Left lung (tissue), 10 donors: ENCODE results near the gene TTC39A. TPM values are rescaled to one million over a fixed set of nuclear protein-coding genes. Genes with fewer than 3 reads are reported as not detected.

Experiments used
- ATAC-seq: fragments of 200-7000 bp; cut with Tn5 transposase; one replicate; pipeline ENCODE4 v1.9.1; 2020; ENCODE audit warnings: moderate library complexity
- DNase-seq, 4 donors: peaks; one replicate each; pipeline ENCODE4 v3.0.0-alpha.2; 2013 to 2020
- H3K27ac ChIP-seq, 2 donors: fragments of 200-600 bp; sonication (generic) in 1 of 2; one replicate each; pipeline versions ENCODE4 v1.5.0 to v1.8.0; 2020 to 2021
- H3K27me3 ChIP-seq, 2 donors: fragments of 200-600 bp; sonication (generic) in 1 of 2; one replicate each; pipeline versions ENCODE4 v1.5.0 to v1.8.0; 2020 to 2021
- H3K36me3 ChIP-seq, 2 donors: fragments of 200-600 bp; sonication (generic) in 1 of 2; one replicate each; pipeline versions ENCODE4 v1.5.0 to v1.8.0; 2020 to 2021
- H3K4me1 ChIP-seq, 2 donors: fragments of 200-600 bp; one replicate each; pipeline ENCODE4 v1.8.0; 2021
- H3K4me3 ChIP-seq, 2 donors: fragments of 200-600 bp; sonication (generic) in 1 of 2; one replicate each; pipeline versions ENCODE4 v1.5.0 to v1.8.0; 2020 to 2021; ENCODE audit warnings: mild to moderate bottlenecking in 1 of 2
- H3K9me3 ChIP-seq, 2 donors: fragments of 200-600 bp; sonication (generic) in 1 of 2; one replicate each; pipeline versions ENCODE4 v1.5.0 to v1.8.0; 2020 to 2021
- intact Hi-C, 2 donors: fragments of 100-400 bp; cut with DNase I; formaldehyde crosslinking; loops; one replicate each; pipeline versions ENCODE4 v1.11.2 to v1.14.2; 2022
- polyA plus RNA-seq, 6 donors: library from polyadenylated mRNA; unstranded; fragments of 120-200 nt; gene quantifications; one replicate each; pipeline ENCODE4 v1.2.1, GENCODE V29; 2013; ENCODE audit not compliant: insufficient read length in 6 of 6
- total RNA-seq, 2 donors: library from RNA; stranded (reverse); fragmentation: NEBNext Ultra II Directional; extraction: Animal tissue kit (Norgen Biotek cat#: 25700); gene quantifications; one replicate each; pipeline ENCODE4 v1.2.1, GENCODE V29; 2021
- TF ChIP-seq, protein P1 (sequence below), 2 donors: fragments of 200-600 bp; sonication (generic) in 1 of 2; IDR thresholded peaks; one replicate each; pipeline versions ENCODE4 v1.5.0 to v1.8.0; 2021; ENCODE audit warnings: antibody characterized with exemption in 2 of 2
- donor health status: DM: no; HTN: yes; CAD: no.
- donor health status: DM: no; HTN: no; CAD: no.

TTC39A gene
- total and polyA plus RNA-seq, 8 donors = 8.0 to 44.6 (median 10.9) TPM

DNA sequence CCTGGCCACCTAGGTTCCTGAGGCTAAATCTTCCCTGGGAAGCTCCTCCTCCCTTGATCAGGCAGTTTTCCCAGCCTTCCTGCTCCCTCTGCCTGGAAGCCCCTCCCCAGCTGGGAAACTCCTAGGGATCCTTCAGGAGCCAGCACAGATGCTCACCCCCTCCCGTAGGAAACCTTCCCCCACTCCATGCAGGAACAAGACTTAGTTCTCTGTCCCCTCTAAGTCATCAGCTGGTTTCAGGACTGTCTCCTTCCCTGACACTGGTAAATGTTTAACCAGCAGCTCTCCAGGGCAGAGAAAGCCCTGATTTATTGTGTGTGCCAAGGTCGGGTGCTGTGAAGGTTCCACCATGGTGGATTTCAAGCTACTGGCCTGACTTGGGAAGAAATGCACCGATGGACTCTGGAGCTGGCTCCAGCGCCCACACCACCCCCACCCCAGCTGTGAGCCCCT is 25.0 kb downstream of the TTC39A start:
- Histone ChIP-seq H3K27ac (no peak overlapping the region), H3K4me1 (peaks cover 0 to 15% of the 10 kb centered on the region in 2 donors), H3K9me3 (no peaks in the 10 kb centered on the region), H3K27me3 (no peaks in the 10 kb centered on the region), H3K36me3 (no peaks in the 10 kb centered on the region), H3K4me3 (no peak overlapping the region)
- no peak for DNase-seq
- intact Hi-C loops = no loop called here
- TF ChIP-seq, protein P1, sequence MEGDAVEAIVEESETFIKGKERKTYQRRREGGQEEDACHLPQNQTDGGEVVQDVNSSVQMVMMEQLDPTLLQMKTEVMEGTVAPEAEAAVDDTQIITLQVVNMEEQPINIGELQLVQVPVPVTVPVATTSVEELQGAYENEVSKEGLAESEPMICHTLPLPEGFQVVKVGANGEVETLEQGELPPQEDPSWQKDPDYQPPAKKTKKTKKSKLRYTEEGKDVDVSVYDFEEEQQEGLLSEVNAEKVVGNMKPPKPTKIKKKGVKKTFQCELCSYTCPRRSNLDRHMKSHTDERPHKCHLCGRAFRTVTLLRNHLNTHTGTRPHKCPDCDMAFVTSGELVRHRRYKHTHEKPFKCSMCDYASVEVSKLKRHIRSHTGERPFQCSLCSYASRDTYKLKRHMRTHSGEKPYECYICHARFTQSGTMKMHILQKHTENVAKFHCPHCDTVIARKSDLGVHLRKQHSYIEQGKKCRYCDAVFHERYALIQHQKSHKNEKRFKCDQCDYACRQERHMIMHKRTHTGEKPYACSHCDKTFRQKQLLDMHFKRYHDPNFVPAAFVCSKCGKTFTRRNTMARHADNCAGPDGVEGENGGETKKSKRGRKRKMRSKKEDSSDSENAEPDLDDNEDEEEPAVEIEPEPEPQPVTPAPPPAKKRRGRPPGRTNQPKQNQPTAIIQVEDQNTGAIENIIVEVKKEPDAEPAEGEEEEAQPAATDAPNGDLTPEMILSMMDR (IDR thresholded peaks at IDR 0.05) = no peak
- ATAC-seq = peak; percentile 13

DNA sequence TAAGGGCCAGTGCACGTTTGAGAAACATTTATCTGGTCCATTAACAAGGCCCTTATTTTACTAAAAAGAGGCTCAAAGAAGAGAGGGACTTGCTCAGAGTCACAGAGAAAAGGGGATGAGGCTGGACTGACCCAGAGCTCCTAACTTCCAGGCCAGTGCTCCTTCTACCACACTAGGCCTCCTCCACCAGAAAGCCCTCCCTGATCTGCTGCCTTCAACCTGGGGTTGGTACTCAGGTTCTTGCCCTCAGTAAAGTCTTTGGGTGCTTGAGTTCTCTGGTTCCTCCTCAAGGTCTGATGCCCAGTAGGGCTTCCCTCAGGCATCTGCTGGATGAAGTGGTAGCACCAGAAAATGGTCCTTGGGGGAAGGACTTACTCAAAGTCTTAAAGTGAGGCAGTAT is 26.0 kb downstream of the TTC39A start:
- intact Hi-C loops = no loop called here
- H3K36me3 ChIP-seq = no peaks in the 10 kb centered on the region
- no peak overlapping the region for H3K4me3 ChIP-seq
- TF ChIP-seq, protein P1 (IDR thresholded peaks at IDR 0.05) = no peak
- H3K27me3 ChIP-seq = no peaks in the 10 kb centered on the region
- no peaks in the 10 kb centered on the region for H3K9me3 ChIP-seq
- DNase-seq = no peak
- no peak for ATAC-seq
- peaks cover 0 to 15% of the 10 kb centered on the region in 2 donors for H3K4me1 ChIP-seq
- H3K27ac ChIP-seq = no peak overlapping the region

- DNase-seq (no peak), ATAC-seq (peak; percentile 56)
- no peaks in the 10 kb centered on the region for H3K36me3 ChIP-seq
- intact Hi-C loops = no loop called here
- no peaks in the 10 kb centered on the region for H3K27me3 ChIP-seq
- H3K9me3 ChIP-seq = no peaks in the 10 kb centered on the region
- TF ChIP-seq, protein P1 (IDR thresholded peaks at IDR 0.05) = no peak
- H3K4me1 ChIP-seq = peaks cover 0 to 15% of the 10 kb centered on the region in 2 donors
- no peak overlapping the region for H3K4me3 ChIP-seq
- H3K27ac ChIP-seq = peak overlapping the region in 1 of 2 donors; percentile 23
Observed at GRCh38 chr1:51303751-51304251, 26.6 kb downstream of the TTC39A start.

GRCh38 chr1:51303315-51303714 is 27.0 kb downstream of the TTC39A start:
- Histone ChIP-seq H3K4me1 (peaks cover 0 to 15% of the 10 kb centered on the region in 2 donors), H3K27me3 (no peaks in the 10 kb centered on the region), H3K4me3 (no peak overlapping the region), H3K9me3 (no peaks in the 10 kb centered on the region), H3K36me3 (no peaks in the 10 kb centered on the region), H3K27ac (peak overlapping the region in 1 of 2 donors; percentile 23)
- intact Hi-C loops = no loop called here
- DNase-seq (no peak), ATAC-seq (no peak)
- TF ChIP-seq, protein P1 (IDR thresholded peaks at IDR 0.05) = no peak

DNA sequence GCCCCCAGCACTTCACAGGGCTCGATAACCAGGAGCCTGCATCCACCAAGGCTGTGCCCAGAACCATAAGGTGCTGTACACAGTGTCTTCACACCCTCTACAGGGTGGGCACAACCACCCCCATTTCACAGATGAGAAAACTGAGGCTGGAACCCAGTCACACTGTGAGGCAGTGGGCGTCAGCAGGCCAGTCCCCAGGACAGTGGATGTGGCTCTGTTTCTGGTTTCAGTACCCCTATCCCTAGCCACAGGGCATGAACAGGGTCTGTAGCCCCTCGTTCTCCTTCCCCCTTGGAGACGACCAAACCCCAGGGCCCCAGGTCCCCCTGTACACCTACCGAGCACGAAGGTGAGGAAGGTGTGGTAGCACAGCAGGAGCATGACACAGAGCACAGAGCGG is 27.6 kb downstream of the TTC39A start:
- intact Hi-C loops = no loop called here
- no peak overlapping the region for H3K4me3 ChIP-seq
- no peak for ATAC-seq

More for the DNA sequence above, 27.6 kb downstream of the TTC39A start:
- Histone ChIP-seq H3K27me3 (no peaks in the 10 kb centered on the region), H3K36me3 (no peaks in the 10 kb centered on the region), H3K27ac (no peak overlapping the region), H3K9me3 (no peaks in the 10 kb centered on the region), H3K4me1 (peaks cover 0 to 15% of the 10 kb centered on the region in 2 donors)
- TF ChIP-seq, protein P1 (IDR thresholded peaks at IDR 0.05) = no peak
- no peak for DNase-seq
